A549 (cell line): Measurements from ENCODE around the gene FBLN5. TPM values are rescaled to one million over a fixed set of nuclear protein-coding genes. Genes with fewer than 3 reads are reported as not detected.
"Not testable (repeated sequence)": the region's sequence is repeated elsewhere in the genome, so short reads cannot be mapped to it uniquely, and the experiment has no call there.

ENCODE experiments used
- ATAC-seq, 2 experiments: fragments of 200-7000 bp in 1 of 2; fragments of >200 bp in 1 of 2; cut with Nextera tagmentation in 1 of 2; cut with Tn5 transposase in 1 of 2; 3 replicates each; pipeline versions ENCODE4 v1.8.0 to v1.9.1; 2018 to 2020; ENCODE audit warnings: mild to moderate bottlenecking in 1 of 2, moderate library complexity in 1 of 2
- CTCF ChIA-PET: fragments of 300-600 bp; sonication (Branson Sonifier 250); formaldehyde crosslinking; extraction: SDS; loops from one replicate; lab custom pipeline; 2021; ENCODE audit warnings: antibody characterized with exemption, inconsistent platforms; lab: Yijun Ruan, JAX
- POLR2A ChIA-PET: fragments of 350-600 bp; formaldehyde crosslinking; extraction: SDS; loops from one replicate; lab custom pipeline; 2021; ENCODE audit warnings: antibody characterized with exemption, inconsistent platforms; lab: Yijun Ruan, JAX
- DNase-seq, 2 experiments: peaks; one replicate each; pipeline versions ENCODE4 v3.0.0 to v3.0.0-alpha.2; 2011 to 2016; ENCODE audit warnings: low read depth in 1 of 2, low spot score in 1 of 2
- FAIRE-seq: peaks from 2 replicates; lab custom pipeline; 2011; peaks lifted over from hg19 to GRCh38; lab: Jason Lieb, UNC
- H3K27ac ChIP-seq, 2 experiments: fragments of >200 bp; sonication (Bioruptor Twin); formaldehyde crosslinking; 3 replicates each; pipeline ENCODE4 v1.5.1; 2016 to 2017
- H3K4me1 ChIP-seq: fragments of >200 bp; sonication (Bioruptor Twin); formaldehyde crosslinking; 3 replicates; pipeline ENCODE4 v1.6.1; 2016
- H3K4me2 ChIP-seq: fragments of >200 bp; sonication (Bioruptor Twin); formaldehyde crosslinking; 3 replicates; pipeline ENCODE4 v1.6.1; 2016
- H3K4me3 ChIP-seq: fragments of >200 bp; sonication (Bioruptor Twin); formaldehyde crosslinking; 3 replicates; pipeline ENCODE4 v1.5.1; 2016
- H3K9me3 ChIP-seq: fragments of >200 bp; sonication (Bioruptor Twin); formaldehyde crosslinking; 3 replicates; pipeline ENCODE4 v1.6.1; 2016
- CBX8 ChIP-seq: fragments of 200-600 bp; sonication (generic); IDR thresholded peaks from 2 replicates; pipeline ENCODE4 v1.6.1; 2016
- ESRRA ChIP-seq: fragments of 150-350 bp; IDR thresholded peaks from 2 replicates; pipeline ENCODE4 v1.6.1; 2014; ENCODE audit warnings: mild to moderate bottlenecking, low read length, borderline replicate concordance
- FOSL2 ChIP-seq, 2 experiments: fragments of 450-650 bp in 1 of 2; fragments of >200 bp in 1 of 2; sonication (Bioruptor Twin) in 1 of 2; formaldehyde crosslinking; IDR thresholded peaks; 2 replicates each; pipeline versions ENCODE4 v1.5.0 to v1.6.1; 2016 to 2020; ENCODE audit warnings: mild to moderate bottlenecking in 1 of 2, moderate library complexity in 1 of 2
- HOXA7 ChIP-seq: fragments of 250-450 bp; sonication (Bioruptor Pico); IDR thresholded peaks from 2 replicates; pipeline ENCODE4 v1.5.0; 2020; ENCODE audit warnings: mild to moderate bottlenecking, moderate library complexity
- JUN ChIP-seq, 2 experiments: fragments of >200 bp; sonication (Bioruptor Twin); formaldehyde crosslinking; IDR thresholded peaks; 2 replicates in 1 of 2; 3 replicates in 1 of 2; pipeline ENCODE4 v1.6.1; 2016 to 2017
- KDM1A ChIP-seq: fragments of 200-600 bp; sonication (generic); IDR thresholded peaks from 2 replicates; pipeline ENCODE4 v1.6.1; 2016; ENCODE audit warnings: low read depth, mild to moderate bottlenecking
- MAZ ChIP-seq: fragments of 150-350 bp; IDR thresholded peaks from 2 replicates; pipeline ENCODE4 v1.6.1; 2014; ENCODE audit warnings: antibody characterized with exemption, low read depth, low read length, borderline replicate concordance
- MYC ChIP-seq: IDR thresholded peaks from 2 replicates; pipeline ENCODE4 v1.6.1; 2012; ENCODE audit warnings: mild to moderate bottlenecking, inconsistent platforms, low read length, improper control_type of control experiment, borderline replicate concordance
- PHF8 ChIP-seq: fragments of 200-600 bp; sonication (generic); IDR thresholded peaks from 2 replicates; pipeline ENCODE4 v1.6.1; 2016; ENCODE audit warnings: low read depth, mild to moderate bottlenecking, antibody characterized with exemption, moderate library complexity, borderline replicate concordance
- RARB ChIP-seq: fragments of 250-450 bp; sonication (Bioruptor Pico); IDR thresholded peaks from 2 replicates; pipeline ENCODE4 v1.8.0; 2021; ENCODE audit warnings: mild to moderate bottlenecking, moderate library complexity
- RCOR1 ChIP-seq: fragments of 150-350 bp; IDR thresholded peaks from 2 replicates; pipeline ENCODE4 v1.6.1; 2014; ENCODE audit warnings: antibody characterized with exemption, low read length, low read depth
- RFX5 ChIP-seq: fragments of 450-650 bp; IDR thresholded peaks from 2 replicates; pipeline ENCODE4 v1.7.1; 2014; ENCODE audit warnings: antibody characterized with exemption, mild to moderate bottlenecking, moderate library complexity
- SREBF2 ChIP-seq: fragments of 450-650 bp; IDR thresholded peaks from 2 replicates; pipeline ENCODE4 v1.6.1; 2014; ENCODE audit warnings: mild to moderate bottlenecking, moderate library complexity
- TFCP2L1 ChIP-seq: fragments of 250-450 bp; sonication (Bioruptor Pico); IDR thresholded peaks from 2 replicates; pipeline ENCODE4 v1.5.0; 2021; ENCODE audit warnings: mild to moderate bottlenecking
- ZC3H11A ChIP-seq: fragments of 450-650 bp; IDR thresholded peaks from 2 replicates; pipeline ENCODE4 v1.6.1; 2014; ENCODE audit warnings: antibody characterized with exemption, mild to moderate bottlenecking
- ZFP36 ChIP-seq: fragments of 450-650 bp; IDR thresholded peaks from 2 replicates; pipeline ENCODE4 v1.6.1; 2014; ENCODE audit warnings: borderline replicate concordance; ENCODE audit not compliant: partially characterized antibody
- ZNF302 ChIP-seq: fragments of 250-450 bp; sonication (Bioruptor Pico); IDR thresholded peaks from 2 replicates; pipeline ENCODE4 v1.9.0; 2021; ENCODE audit warnings: inconsistent platforms, mild to moderate bottlenecking, moderate library complexity
- WGBS: methylation state at CpG from one replicate; pipeline ENCODE4 v1.1.6; 2017; ENCODE audit errors: missing lambda C conversion rate; 5-methylcytosine and 5-hydroxymethylcytosine counted together
- polyA plus RNA-seq, 4 experiments: library from polyadenylated mRNA; depleted of rRNA in 3 of 4; stranded (reverse); fragments of >200 nt; fragmentation: RNase III in 1 of 4; extraction: RNeasy Plus Mini Kit Qiagen cat#74134 plus additional on column Dnase treatment in 1 of 4; gene quantifications; 2 replicates in 3 of 4; 3 replicates in 1 of 4; pipeline ENCODE4 v1.2.3, GENCODE V29; 2011 to 2017
- TF ChIP-seq, protein P1 (sequence below): fragments of 200-600 bp; sonication (generic); IDR thresholded peaks from 2 replicates; pipeline ENCODE4 v1.6.1; 2016; ENCODE audit warnings: antibody characterized with exemption, mild to moderate bottlenecking, moderate library complexity
- TF ChIP-seq, protein P2 (sequence below): fragments of 450-650 bp; IDR thresholded peaks from 2 replicates; pipeline ENCODE4 v1.6.1; 2014; ENCODE audit warnings: antibody characterized with exemption

The FBLN5 gene
- polyA plus RNA-seq, 2 of the 4 experiments (the other 2 are of a cell fraction): 0.88 to 1.3 TPM

GRCh38 chr14:91899213-91899612 lies 48.3 kb downstream of the FBLN5 start (continued):
- no peak for TF ChIP-seq SREBF2
- no peak for TF ChIP-seq ESRRA
- no peak for TF ChIP-seq CBX8
- TF ChIP-seq, protein P1, sequence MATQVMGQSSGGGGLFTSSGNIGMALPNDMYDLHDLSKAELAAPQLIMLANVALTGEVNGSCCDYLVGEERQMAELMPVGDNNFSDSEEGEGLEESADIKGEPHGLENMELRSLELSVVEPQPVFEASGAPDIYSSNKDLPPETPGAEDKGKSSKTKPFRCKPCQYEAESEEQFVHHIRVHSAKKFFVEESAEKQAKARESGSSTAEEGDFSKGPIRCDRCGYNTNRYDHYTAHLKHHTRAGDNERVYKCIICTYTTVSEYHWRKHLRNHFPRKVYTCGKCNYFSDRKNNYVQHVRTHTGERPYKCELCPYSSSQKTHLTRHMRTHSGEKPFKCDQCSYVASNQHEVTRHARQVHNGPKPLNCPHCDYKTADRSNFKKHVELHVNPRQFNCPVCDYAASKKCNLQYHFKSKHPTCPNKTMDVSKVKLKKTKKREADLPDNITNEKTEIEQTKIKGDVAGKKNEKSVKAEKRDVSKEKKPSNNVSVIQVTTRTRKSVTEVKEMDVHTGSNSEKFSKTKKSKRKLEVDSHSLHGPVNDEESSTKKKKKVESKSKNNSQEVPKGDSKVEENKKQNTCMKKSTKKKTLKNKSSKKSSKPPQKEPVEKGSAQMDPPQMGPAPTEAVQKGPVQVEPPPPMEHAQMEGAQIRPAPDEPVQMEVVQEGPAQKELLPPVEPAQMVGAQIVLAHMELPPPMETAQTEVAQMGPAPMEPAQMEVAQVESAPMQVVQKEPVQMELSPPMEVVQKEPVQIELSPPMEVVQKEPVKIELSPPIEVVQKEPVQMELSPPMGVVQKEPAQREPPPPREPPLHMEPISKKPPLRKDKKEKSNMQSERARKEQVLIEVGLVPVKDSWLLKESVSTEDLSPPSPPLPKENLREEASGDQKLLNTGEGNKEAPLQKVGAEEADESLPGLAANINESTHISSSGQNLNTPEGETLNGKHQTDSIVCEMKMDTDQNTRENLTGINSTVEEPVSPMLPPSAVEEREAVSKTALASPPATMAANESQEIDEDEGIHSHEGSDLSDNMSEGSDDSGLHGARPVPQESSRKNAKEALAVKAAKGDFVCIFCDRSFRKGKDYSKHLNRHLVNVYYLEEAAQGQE: no peak
- TF ChIP-seq HOXA7 (CRISPR knock-in tag): no peak
- TF ChIP-seq ZFP36: no peak
- TF ChIP-seq RFX5: no peak
- TF ChIP-seq ZNF302 (CRISPR knock-in tag): no peak
- no peak for TF ChIP-seq MYC

DNA sequence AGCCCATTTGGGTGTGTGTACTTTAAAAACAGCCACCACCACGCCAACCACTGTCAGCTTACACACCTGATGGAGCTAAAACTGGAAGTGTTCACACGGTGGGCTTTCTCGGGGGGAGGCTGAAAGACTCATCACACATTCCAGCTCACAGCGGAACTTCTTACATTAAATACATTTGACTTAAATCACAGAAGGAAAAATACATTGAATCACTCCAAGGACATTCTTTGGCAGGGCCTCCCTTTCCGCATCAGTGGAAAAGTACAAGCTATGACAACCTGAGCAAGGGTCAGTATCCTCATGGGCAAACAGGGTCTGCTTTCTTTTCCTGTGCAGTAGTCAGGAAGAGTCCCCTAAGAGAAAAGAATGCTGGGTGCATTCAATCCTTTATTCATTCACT lies 49.1 kb downstream of the FBLN5 start:
- no peak for FAIRE-seq
- 89% methylated on average over 5 of the region's 5 CpGs for WGBS
- POLR2A ChIA-PET: no interaction called here

GRCh38 chr14:91897716-91898115 lies 49.8 kb downstream of the FBLN5 start:
- DNase-seq, FAIRE-seq, ATAC-seq, H3K4me3 ChIP-seq, H3K27ac ChIP-seq, H3K4me2 ChIP-seq, H3K4me1 ChIP-seq, POLR2A ChIA-PET, H3K9me3 ChIP-seq: not testable (repeated sequence)
- WGBS: 77% methylated on average over 5 of the region's 5 CpGs
- CTCF ChIA-PET: interaction anchor here (1.2 to 5.2 kb wide), 3 partner anchors 9 to 28 kb away, joined by 3 to 32 read pairs (median 4); no protein-coding TSS in a partner anchor

More for the DNA sequence above, 49.1 kb downstream of the FBLN5 start:
- no peaks in the 10 kb centered on the region for H3K4me1 ChIP-seq
- no peaks in the 10 kb centered on the region for H3K9me3 ChIP-seq
- TF ChIP-seq ZC3H11A: no peak
- TF ChIP-seq ESRRA: no peak
- TF ChIP-seq RARB (CRISPR knock-in tag): no peak
- no peak for TF ChIP-seq MAZ
- no peak for TF ChIP-seq KDM1A
- TF ChIP-seq, protein P2, sequence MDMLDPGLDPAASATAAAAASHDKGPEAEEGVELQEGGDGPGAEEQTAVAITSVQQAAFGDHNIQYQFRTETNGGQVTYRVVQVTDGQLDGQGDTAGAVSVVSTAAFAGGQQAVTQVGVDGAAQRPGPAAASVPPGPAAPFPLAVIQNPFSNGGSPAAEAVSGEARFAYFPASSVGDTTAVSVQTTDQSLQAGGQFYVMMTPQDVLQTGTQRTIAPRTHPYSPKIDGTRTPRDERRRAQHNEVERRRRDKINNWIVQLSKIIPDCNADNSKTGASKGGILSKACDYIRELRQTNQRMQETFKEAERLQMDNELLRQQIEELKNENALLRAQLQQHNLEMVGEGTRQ: no peak
- no peak for TF ChIP-seq TFCP2L1 (CRISPR knock-in tag)
- TF ChIP-seq JUN (IDR thresholded peaks at IDR 0.05): no peak
- TF ChIP-seq FOSL2 (IDR thresholded peaks at IDR 0.05): no peak
- TF ChIP-seq FOSL2 (CRISPR knock-in tag; IDR thresholded peaks at IDR 0.05): no peak
- TF ChIP-seq PHF8: no peak
- no peak for TF ChIP-seq RCOR1
- no peak overlapping the region for H3K4me2 ChIP-seq
- no peak overlapping the region for H3K27ac ChIP-seq
- no peak overlapping the region for H3K4me3 ChIP-seq
- CTCF ChIA-PET: interaction anchor here (1.0 to 5.2 kb wide), 4 partner anchors 10 to 248 kb away, joined by 3 to 32 read pairs (median 4); no protein-coding TSS in a partner anchor
- DNase-seq (no peak), ATAC-seq (no peak)
